Measurements from ENCODE around the gene ASIP.

DNA sequence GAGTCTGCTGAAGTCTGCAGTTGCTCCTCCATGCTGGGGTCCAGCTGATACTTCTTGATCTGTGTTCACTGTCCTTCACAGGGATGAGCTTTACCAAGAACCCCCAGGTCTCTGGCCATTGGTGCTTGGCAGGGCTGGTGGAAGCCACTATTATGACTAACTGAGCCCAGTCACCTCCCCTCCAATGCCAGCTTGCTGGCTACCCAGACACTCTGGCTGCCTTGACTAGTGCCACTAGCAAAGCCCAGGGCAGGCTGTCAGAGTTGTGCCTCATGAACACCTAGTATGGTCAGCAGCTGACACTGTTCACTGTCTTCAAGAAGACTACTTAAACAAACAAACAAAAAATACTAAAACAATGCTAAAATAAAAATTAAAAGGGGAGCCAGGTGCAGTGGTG lies 8.8 kb downstream of the ASIP start:
- TF ChIP-seq, protein P1, sequence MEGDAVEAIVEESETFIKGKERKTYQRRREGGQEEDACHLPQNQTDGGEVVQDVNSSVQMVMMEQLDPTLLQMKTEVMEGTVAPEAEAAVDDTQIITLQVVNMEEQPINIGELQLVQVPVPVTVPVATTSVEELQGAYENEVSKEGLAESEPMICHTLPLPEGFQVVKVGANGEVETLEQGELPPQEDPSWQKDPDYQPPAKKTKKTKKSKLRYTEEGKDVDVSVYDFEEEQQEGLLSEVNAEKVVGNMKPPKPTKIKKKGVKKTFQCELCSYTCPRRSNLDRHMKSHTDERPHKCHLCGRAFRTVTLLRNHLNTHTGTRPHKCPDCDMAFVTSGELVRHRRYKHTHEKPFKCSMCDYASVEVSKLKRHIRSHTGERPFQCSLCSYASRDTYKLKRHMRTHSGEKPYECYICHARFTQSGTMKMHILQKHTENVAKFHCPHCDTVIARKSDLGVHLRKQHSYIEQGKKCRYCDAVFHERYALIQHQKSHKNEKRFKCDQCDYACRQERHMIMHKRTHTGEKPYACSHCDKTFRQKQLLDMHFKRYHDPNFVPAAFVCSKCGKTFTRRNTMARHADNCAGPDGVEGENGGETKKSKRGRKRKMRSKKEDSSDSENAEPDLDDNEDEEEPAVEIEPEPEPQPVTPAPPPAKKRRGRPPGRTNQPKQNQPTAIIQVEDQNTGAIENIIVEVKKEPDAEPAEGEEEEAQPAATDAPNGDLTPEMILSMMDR (CRISPR knock-in tag; IDR thresholded peaks at IDR 0.05), result no peak
- TF ChIP-seq ZNF589 (CRISPR knock-in tag; conservative IDR thresholded peaks at IDR 0.05) (no peak), SMARCC2 (IDR thresholded peaks at IDR 0.05) (no peak), POLR2A (IDR thresholded peaks at IDR 0.05; ENCODE audit: insufficient read depth in 1 of 2, low read depth in 2 of 2, low read length in 2 of 2) (no peak), JUN (CRISPR knock-in tag; IDR thresholded peaks at IDR 0.05) (no peak), ZNF569 (CRISPR knock-in tag; IDR thresholded peaks at IDR 0.05; ENCODE audit: borderline replicate concordance) (no peak), GATAD1 (CRISPR knock-in tag; IDR thresholded peaks at IDR 0.05) (no peak)
- TF ChIP-seq, protein P2, sequence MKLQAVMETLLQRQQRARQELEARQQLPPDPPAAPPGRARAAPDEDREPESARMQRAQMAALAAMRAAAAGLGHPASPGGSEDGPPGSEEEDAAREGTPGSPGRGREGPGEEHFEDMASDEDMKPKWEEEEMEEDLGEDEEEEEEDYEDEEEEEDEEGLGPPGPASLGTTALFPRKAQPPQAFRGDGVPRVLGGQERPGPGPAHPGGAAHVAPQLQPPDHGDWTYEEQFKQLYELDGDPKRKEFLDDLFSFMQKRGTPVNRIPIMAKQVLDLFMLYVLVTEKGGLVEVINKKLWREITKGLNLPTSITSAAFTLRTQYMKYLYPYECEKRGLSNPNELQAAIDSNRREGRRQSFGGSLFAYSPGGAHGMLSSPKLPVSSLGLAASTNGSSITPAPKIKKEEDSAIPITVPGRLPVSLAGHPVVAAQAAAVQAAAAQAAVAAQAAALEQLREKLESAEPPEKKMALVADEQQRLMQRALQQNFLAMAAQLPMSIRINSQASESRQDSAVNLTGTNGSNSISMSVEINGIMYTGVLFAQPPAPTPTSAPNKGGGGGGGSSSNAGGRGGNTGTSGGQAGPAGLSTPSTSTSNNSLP (IDR thresholded peaks at IDR 0.05; ENCODE audit: low read depth, low read length), result no peak
- TF ChIP-seq, protein P3, sequence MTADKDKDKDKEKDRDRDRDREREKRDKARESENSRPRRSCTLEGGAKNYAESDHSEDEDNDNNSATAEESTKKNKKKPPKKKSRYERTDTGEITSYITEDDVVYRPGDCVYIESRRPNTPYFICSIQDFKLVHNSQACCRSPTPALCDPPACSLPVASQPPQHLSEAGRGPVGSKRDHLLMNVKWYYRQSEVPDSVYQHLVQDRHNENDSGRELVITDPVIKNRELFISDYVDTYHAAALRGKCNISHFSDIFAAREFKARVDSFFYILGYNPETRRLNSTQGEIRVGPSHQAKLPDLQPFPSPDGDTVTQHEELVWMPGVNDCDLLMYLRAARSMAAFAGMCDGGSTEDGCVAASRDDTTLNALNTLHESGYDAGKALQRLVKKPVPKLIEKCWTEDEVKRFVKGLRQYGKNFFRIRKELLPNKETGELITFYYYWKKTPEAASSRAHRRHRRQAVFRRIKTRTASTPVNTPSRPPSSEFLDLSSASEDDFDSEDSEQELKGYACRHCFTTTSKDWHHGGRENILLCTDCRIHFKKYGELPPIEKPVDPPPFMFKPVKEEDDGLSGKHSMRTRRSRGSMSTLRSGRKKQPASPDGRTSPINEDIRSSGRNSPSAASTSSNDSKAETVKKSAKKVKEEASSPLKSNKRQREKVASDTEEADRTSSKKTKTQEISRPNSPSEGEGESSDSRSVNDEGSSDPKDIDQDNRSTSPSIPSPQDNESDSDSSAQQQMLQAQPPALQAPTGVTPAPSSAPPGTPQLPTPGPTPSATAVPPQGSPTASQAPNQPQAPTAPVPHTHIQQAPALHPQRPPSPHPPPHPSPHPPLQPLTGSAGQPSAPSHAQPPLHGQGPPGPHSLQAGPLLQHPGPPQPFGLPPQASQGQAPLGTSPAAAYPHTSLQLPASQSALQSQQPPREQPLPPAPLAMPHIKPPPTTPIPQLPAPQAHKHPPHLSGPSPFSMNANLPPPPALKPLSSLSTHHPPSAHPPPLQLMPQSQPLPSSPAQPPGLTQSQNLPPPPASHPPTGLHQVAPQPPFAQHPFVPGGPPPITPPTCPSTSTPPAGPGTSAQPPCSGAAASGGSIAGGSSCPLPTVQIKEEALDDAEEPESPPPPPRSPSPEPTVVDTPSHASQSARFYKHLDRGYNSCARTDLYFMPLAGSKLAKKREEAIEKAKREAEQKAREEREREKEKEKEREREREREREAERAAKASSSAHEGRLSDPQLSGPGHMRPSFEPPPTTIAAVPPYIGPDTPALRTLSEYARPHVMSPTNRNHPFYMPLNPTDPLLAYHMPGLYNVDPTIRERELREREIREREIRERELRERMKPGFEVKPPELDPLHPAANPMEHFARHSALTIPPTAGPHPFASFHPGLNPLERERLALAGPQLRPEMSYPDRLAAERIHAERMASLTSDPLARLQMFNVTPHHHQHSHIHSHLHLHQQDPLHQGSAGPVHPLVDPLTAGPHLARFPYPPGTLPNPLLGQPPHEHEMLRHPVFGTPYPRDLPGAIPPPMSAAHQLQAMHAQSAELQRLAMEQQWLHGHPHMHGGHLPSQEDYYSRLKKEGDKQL (CRISPR knock-in tag; IDR thresholded peaks at IDR 0.05; ENCODE audit: low read depth), result no peak

Measured in HepG2 (cell line).